HL-60/S4 treated with phorbol 12-myristate 13-acetate at 8.2 ng/mL for 4 days and 3 days (cell line): ENCODE measurements around the gene GIGYF1.

Experiments
- in situ Hi-C: fragments of 300-500 bp; cut with MboI; formaldehyde crosslinking; loops from 2 replicates; pipeline ENCODE4 v1.15.0; 2022; ENCODE audit warnings: low sequenced_read_pairs

GIGYF1 gene

DNA sequence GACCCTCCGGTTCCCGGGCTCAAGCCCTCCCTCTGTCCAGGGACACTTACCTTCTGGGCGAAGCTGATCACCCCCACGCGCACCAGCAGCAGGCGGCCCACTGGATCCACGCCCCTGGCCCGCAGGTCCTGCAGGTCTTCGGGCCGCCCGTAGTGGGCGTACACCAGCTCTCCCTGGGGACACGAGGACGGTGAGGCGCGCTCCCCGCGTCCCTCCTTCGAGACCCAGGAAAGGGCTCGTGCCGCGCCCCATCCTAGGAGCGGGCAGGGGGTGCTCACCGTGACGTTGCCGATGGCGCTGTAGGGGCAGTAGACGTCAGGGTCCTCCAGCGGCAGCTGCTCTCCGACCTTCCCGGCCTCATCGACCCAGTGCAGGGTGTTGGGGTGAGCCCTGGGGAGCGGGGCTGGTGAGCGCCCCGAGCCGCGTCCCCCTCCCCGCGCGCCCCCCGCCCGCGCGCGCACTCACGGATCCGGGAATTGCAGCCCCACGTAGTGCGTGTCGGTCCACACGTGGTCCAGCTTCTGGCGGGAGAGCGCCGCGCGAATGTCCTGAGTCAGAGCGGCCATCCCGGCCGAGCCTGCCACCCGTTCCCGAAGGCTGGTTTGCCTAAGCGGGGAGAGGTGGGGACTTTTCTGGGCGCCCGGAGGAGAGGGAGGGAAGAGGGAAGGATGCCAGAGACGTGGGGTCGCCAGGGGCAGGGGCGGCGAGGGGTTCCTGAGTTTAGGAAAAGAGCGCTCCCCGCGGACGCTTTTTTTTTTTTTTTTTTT, 60.9 kb downstream of the GIGYF1 start:
- in situ Hi-C loops: no loop called here

DNA sequence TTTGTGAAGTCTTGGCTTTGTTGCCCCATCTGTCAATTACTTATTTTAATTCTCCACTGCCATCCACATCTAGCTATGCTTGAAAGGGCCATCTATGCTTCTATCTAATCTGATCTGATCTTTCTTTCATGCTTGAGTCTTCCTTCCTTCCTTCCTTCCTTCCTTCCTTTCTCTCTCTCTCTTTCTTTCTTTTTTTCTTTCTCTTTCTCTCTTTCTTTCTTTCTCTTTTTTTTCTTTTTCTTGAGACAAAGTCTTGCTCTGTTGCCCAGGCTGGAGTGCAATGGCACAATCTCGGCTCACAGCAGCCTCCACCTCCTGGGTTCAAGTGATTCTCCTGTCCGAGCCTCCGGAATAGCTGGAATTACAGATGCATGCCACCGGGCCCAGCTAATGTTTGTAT, 64.0 kb downstream of the GIGYF1 start:
- in situ Hi-C loops: no loop called here
